Measurements from ENCODE around the gene MBD3L3.
"Not testable (repeated sequence)": the region's sequence is repeated elsewhere in the genome, so short reads cannot be mapped to it uniquely, and the experiment has no call there.

The MBD3L3 gene

GRCh38 chr19:7063339-7063738, 4.9 kb upstream of the MBD3L3 start:
- DNase-seq (ENCODE audit: low read depth) = no peak

GRCh38 chr19:7059977-7060376, 1.5 kb upstream of the MBD3L3 start:
- not testable (repeated sequence) for DNase-seq (ENCODE audit: low read depth)

GRCh38 chr19:7056371-7056770, 2.1 kb downstream of the MBD3L3 start:
- DNase-seq (ENCODE audit: low read depth) = not testable (repeated sequence)

- not testable (repeated sequence) for DNase-seq (ENCODE audit: low read depth)
Measured at GRCh38 chr19:7055679-7056078, 2.8 kb downstream of the MBD3L3 start.

GRCh38 chr19:7054635-7055368, 3.7 kb downstream of the MBD3L3 start:
- not testable (repeated sequence) for DNase-seq (ENCODE audit: low read depth)

- not testable (repeated sequence) for DNase-seq (ENCODE audit: low read depth)
Measured at GRCh38 chr19:7052896-7053295, 5.6 kb downstream of the MBD3L3 start.

- not testable (repeated sequence) for DNase-seq (ENCODE audit: low read depth)
Measured at GRCh38 chr19:7051421-7051820, 7.1 kb downstream of the MBD3L3 start.

GRCh38 chr19:7049021-7049420, 9.5 kb downstream of the MBD3L3 start, which contains the start of gene MBD3L2:
Gene MBD3L2 (plus strand): TSS chr19:7049321. CDS start chr19:7049374, 53 bp downstream.
- DNase-seq (ENCODE audit: low read depth) = not testable (repeated sequence)

- DNase-seq (ENCODE audit: low read depth) = not testable (repeated sequence)
Measured at GRCh38 chr19:7041563-7041962, 16.9 kb downstream of the MBD3L3 start.

- DNase-seq (ENCODE audit: low read depth) = not testable (repeated sequence)
Measured at GRCh38 chr19:7040079-7040478, 18.4 kb downstream of the MBD3L3 start, which contains the start of gene MBD3L4. Gene MBD3L4 (minus strand): TSS chr19:7040179. CDS start chr19:7040144, 35 bp downstream.

- DNase-seq (ENCODE audit: low read depth) = not testable (repeated sequence)
Measured at GRCh38 chr19:7030278-7030677, 28.2 kb downstream of the MBD3L3 start, which contains the start of gene MBD3L5. Gene MBD3L5 (plus strand): TSS chr19:7030578. CDS start chr19:7030612, 34 bp downstream.

GRCh38 chr19:7028790-7029189, 29.7 kb downstream of the MBD3L3 start:
- DNase-seq (ENCODE audit: low read depth) = not testable (repeated sequence)

- DNase-seq (ENCODE audit: low read depth) = not testable (repeated sequence)
Measured at GRCh38 chr19:7021331-7021730, 37.1 kb downstream of the MBD3L3 start, which contains the start of gene MBD3L2B. Gene MBD3L2B (minus strand): TSS chr19:7021431. CDS start chr19:7021397, 34 bp downstream.

GRCh38 chr19:7018828-7019227, 39.6 kb downstream of the MBD3L3 start:
- DNase-seq (ENCODE audit: low read depth) = no peak

GRCh38 chr19:7013678-7014077, 44.8 kb downstream of the MBD3L3 start:
- DNase-seq (ENCODE audit: low read depth) = no peak

GRCh38 chr19:7010722-7011593, 47.5 kb downstream of the MBD3L3 start:
- DNase-seq (ENCODE audit: low read depth) = no peak

GRCh38 chr19:7007859-7008258, 50.6 kb downstream of the MBD3L3 start:
- no peak for DNase-seq (ENCODE audit: low read depth)
